Karpas-422 (cell line): Measurements from ENCODE around the gene CCN6. TPM values are rescaled to one million over a fixed set of nuclear protein-coding genes. Genes with fewer than 3 reads are reported as not detected.
"Not testable (repeated sequence)": the region's sequence is repeated elsewhere in the genome, so short reads cannot be mapped to it uniquely, and the experiment has no call there.

Experiments used
- DNase-seq: peaks from one replicate; pipeline ENCODE4 v3.0.0-alpha.2; 2015
- H2AFZ ChIP-seq: fragments of 200-600 bp; sonication (generic); 2 replicates; pipeline ENCODE4 v1.6.1; 2014; ENCODE audit warnings: antibody characterized with exemption, low read length, mixed read lengths
- H3K27ac ChIP-seq: fragments of 200-600 bp; sonication (generic); 2 replicates; pipeline ENCODE4 v1.5.1; 2014; ENCODE audit warnings: mild to moderate bottlenecking, low read length, moderate library complexity
- H3K27me3 ChIP-seq: fragments of 200-600 bp; sonication (generic); 2 replicates; pipeline ENCODE4 v1.6.1; 2014; ENCODE audit warnings: low read length, mixed read lengths
- H3K36me3 ChIP-seq: fragments of 200-600 bp; sonication (generic); 2 replicates; pipeline ENCODE4 v1.6.1; 2014; ENCODE audit warnings: low read length, mixed read lengths; ENCODE audit not compliant: insufficient read depth
- H3K4me1 ChIP-seq: fragments of 200-600 bp; sonication (generic); 2 replicates; pipeline ENCODE4 v1.6.1; 2014; ENCODE audit warnings: mild to moderate bottlenecking, low read length, mixed read lengths
- H3K4me2 ChIP-seq: fragments of 200-600 bp; sonication (generic); 2 replicates; pipeline ENCODE4 v1.6.1; 2014; ENCODE audit warnings: low read length, low read depth, mild to moderate bottlenecking; ENCODE audit not compliant: poor library complexity, severe bottlenecking
- H3K4me3 ChIP-seq: fragments of 200-600 bp; sonication (generic); 2 replicates; pipeline ENCODE4 v1.5.1; 2014; ENCODE audit warnings: mild to moderate bottlenecking, antibody characterized with exemption, low read length, mixed read lengths
- H3K79me2 ChIP-seq: fragments of 200-600 bp; sonication (generic); 2 replicates; pipeline ENCODE4 v1.6.1; 2014; ENCODE audit warnings: mild to moderate bottlenecking, low read length, mixed read lengths
- H3K9ac ChIP-seq: fragments of 200-600 bp; sonication (generic); 2 replicates; pipeline ENCODE4 v1.6.0; 2014; ENCODE audit warnings: low read length
- H3K9me2 ChIP-seq: fragments of 200-600 bp; sonication (generic), shearing (Covaris generic); replicated peaks from 2 replicates; pipeline ENCODE4 v1.6.0; 2014; ENCODE audit warnings: mild to moderate bottlenecking, low read length, moderate library complexity; ENCODE audit not compliant: insufficient read depth
- H3K9me3 ChIP-seq: fragments of 300-700, 200-600 bp; sonication (generic); 2 replicates; pipeline ENCODE4 v1.6.1; 2014; ENCODE audit warnings: low read length, mixed read lengths
- H4K20me1 ChIP-seq: fragments of 200-600 bp; sonication (generic); 2 replicates; pipeline ENCODE4 v1.6.1; 2014; ENCODE audit warnings: mild to moderate bottlenecking, antibody characterized with exemption, low read length, low read depth; ENCODE audit not compliant: insufficient read depth
- total RNA-seq: library from RNA; depleted of rRNA; stranded (reverse); fragments of >200 nt; shearing (Covaris generic); gene quantifications from 2 replicates; pipeline ENCODE4 v1.2.3, GENCODE V29; 2014; ENCODE audit warnings: low replicate concordance

Gene CCN6
- total RNA-seq, 1 experiment from 2014 or later = not detected

GRCh38 chr6:112039431-112039770 lies 14.5 kb upstream of the CCN6 start:
- no peaks in the 10 kb centered on the region for H3K9me3 ChIP-seq
- H3K4me2 ChIP-seq = no peak overlapping the region
- H3K9me2 ChIP-seq = no peaks in the 10 kb centered on the region
- H3K27me3 ChIP-seq = no peaks in the 10 kb centered on the region; the same call in 1 of the 2 replicates
- no peak overlapping the region for H3K27ac ChIP-seq
- no peaks in the 10 kb centered on the region for H3K79me2 ChIP-seq
- no peaks in the 10 kb centered on the region for H4K20me1 ChIP-seq
- H3K9ac ChIP-seq = no peak overlapping the region
- no peak overlapping the region for H3K4me3 ChIP-seq
- no peak for DNase-seq
- H3K4me1 ChIP-seq = peaks cover 4% of the 10 kb centered on the region
- no peaks in the 10 kb centered on the region for H3K36me3 ChIP-seq
- no peak overlapping the region for H2AFZ ChIP-seq

- Histone ChIP-seq H3K27me3 (no peaks in the 10 kb centered on the region; the same call in 1 of the 2 replicates), H3K9ac (no peak overlapping the region), H3K4me1 (peaks cover 4% of the 10 kb centered on the region), H3K4me3 (no peak overlapping the region), H3K36me3 (no peaks in the 10 kb centered on the region), H3K27ac (no peak overlapping the region), H3K9me3 (no peaks in the 10 kb centered on the region), H3K9me2 (no peaks in the 10 kb centered on the region), H4K20me1 (no peaks in the 10 kb centered on the region), H3K79me2 (no peaks in the 10 kb centered on the region), H3K4me2 (no peak overlapping the region), H2AFZ (no peak overlapping the region)
- no peak for DNase-seq
These were observed 12.9 kb upstream of the CCN6 start for GRCh38 chr6:112040956-112041355.

- Histone ChIP-seq H3K4me3 (no peak overlapping the region), H3K27me3 (no peaks in the 10 kb centered on the region; the same call in 1 of the 2 replicates), H3K9me2 (no peaks in the 10 kb centered on the region), H3K36me3 (no peaks in the 10 kb centered on the region), H3K9me3 (no peaks in the 10 kb centered on the region), H3K27ac (no peak overlapping the region), H3K4me2 (no peak overlapping the region), H2AFZ (no peak overlapping the region), H4K20me1 (no peaks in the 10 kb centered on the region), H3K4me1 (peaks cover 4% of the 10 kb centered on the region), H3K79me2 (no peaks in the 10 kb centered on the region), H3K9ac (no peak overlapping the region)
- no peak for DNase-seq
These were observed 12.4 kb upstream of the CCN6 start for GRCh38 chr6:112041535-112041934.

GRCh38 chr6:112043032-112044007 lies 10.6 kb upstream of the CCN6 start:
- Histone ChIP-seq H3K36me3 (no peaks in the 10 kb centered on the region), H3K9me3 (no peaks in the 10 kb centered on the region), H2AFZ (peak overlapping the region; percentile 73), H4K20me1 (no peaks in the 10 kb centered on the region), H3K4me1 (peaks cover 4% of the 10 kb centered on the region), H3K27ac (peak overlapping the region; percentile 75), H3K4me2 (peak overlapping the region; percentile 75), H3K9ac (peak overlapping the region; percentile 69), H3K9me2 (no peaks in the 10 kb centered on the region), H3K4me3 (peak overlapping the region; percentile 68), H3K27me3 (no peaks in the 10 kb centered on the region; the same call in 1 of the 2 replicates), H3K79me2 (no peaks in the 10 kb centered on the region)
- DNase-seq = peak; percentile 98

GRCh38 chr6:112044196-112044595 lies 9.7 kb upstream of the CCN6 start:
- Histone ChIP-seq H3K9me3 (no peaks in the 10 kb centered on the region), H2AFZ (no peak overlapping the region), H3K36me3 (no peaks in the 10 kb centered on the region), H3K79me2 (no peaks in the 10 kb centered on the region), H4K20me1 (no peaks in the 10 kb centered on the region), H3K4me2 (no peak overlapping the region), H3K4me1 (peaks cover 11% of the 10 kb centered on the region), H3K4me3 (no peak overlapping the region), H3K27me3 (no peaks in the 10 kb centered on the region; the same call in 1 of the 2 replicates), H3K9ac (no peak overlapping the region), H3K27ac (no peak overlapping the region), H3K9me2 (no peaks in the 10 kb centered on the region)
- DNase-seq = no peak

- peaks cover 15% of the 10 kb centered on the region for H3K4me1 ChIP-seq
- H3K79me2 ChIP-seq = no peaks in the 10 kb centered on the region
- no peak overlapping the region for H2AFZ ChIP-seq
- no peak overlapping the region for H3K4me3 ChIP-seq
- H4K20me1 ChIP-seq = no peaks in the 10 kb centered on the region
- H3K9ac ChIP-seq = no peak overlapping the region
- H3K36me3 ChIP-seq = no peaks in the 10 kb centered on the region
- no peak overlapping the region for H3K27ac ChIP-seq
- no peaks in the 10 kb centered on the region for H3K9me3 ChIP-seq
- DNase-seq = no peak
- no peaks in the 10 kb centered on the region for H3K9me2 ChIP-seq
- H3K27me3 ChIP-seq = no peaks in the 10 kb centered on the region; the same call in 1 of the 2 replicates
- H3K4me2 ChIP-seq = no peak overlapping the region
These were observed 9.0 kb upstream of the CCN6 start for GRCh38 chr6:112044856-112045255.

GRCh38 chr6:112047523-112047922 lies 6.4 kb upstream of the CCN6 start:
- H3K4me3 ChIP-seq, H3K27ac ChIP-seq, H4K20me1 ChIP-seq, H3K4me2 ChIP-seq, H3K9me3 ChIP-seq, H3K9me2 ChIP-seq, H2AFZ ChIP-seq, H3K79me2 ChIP-seq, H3K9ac ChIP-seq, H3K27me3 ChIP-seq, DNase-seq, H3K36me3 ChIP-seq: not testable (repeated sequence)
- peaks cover 22% of the 10 kb centered on the region for H3K4me1 ChIP-seq

GRCh38 chr6:112049026-112049799 lies 4.7 kb upstream of the CCN6 start:
- Histone ChIP-seq H2AFZ (0 out of 2 replicates have a peak overlapping the region, but pooled peaks have one; percentile 16), H3K4me3 (no peak overlapping the region), H3K9ac (no peak overlapping the region), H3K27me3 (no peaks in the 10 kb centered on the region), H4K20me1 (no peaks in the 10 kb centered on the region), H3K79me2 (no peaks in the 10 kb centered on the region), H3K36me3 (no peaks in the 10 kb centered on the region), H3K9me2 (no peaks in the 10 kb centered on the region), H3K4me1 (peaks cover 18% of the 10 kb centered on the region), H3K27ac (no peak overlapping the region), H3K9me3 (no peaks in the 10 kb centered on the region), H3K4me2 (peak overlapping the region; percentile 16)
- no peak for DNase-seq
